Gastroesophageal sphincter (tissue), 3 donors: ENCODE results near the gene MOB3A.

Source experiments
- CTCF ChIP-seq, 4 experiments: fragments of 200-600 bp in 2 of 4; fragments of 450-650 bp in 2 of 4; sonication (generic) in 1 of 4; IDR thresholded peaks; one replicate each; pipeline ENCODE4 v1.5.1; 2017 to 2019; ENCODE audit warnings: antibody characterized with exemption in 4 of 4, mild to moderate bottlenecking in 2 of 4, moderate library complexity in 2 of 4
- EP300 ChIP-seq: sonication (generic); formaldehyde crosslinking; IDR thresholded peaks from one replicate; pipeline ENCODE4 v1.6.1; 2017; ENCODE audit warnings: antibody characterized with exemption, mild to moderate bottlenecking

GRCh38 chr19:2089727-2090053 is 6.4 kb downstream of the MOB3A start:
- TF ChIP-seq CTCF (IDR thresholded peaks at IDR 0.05) (no peak), EP300 (no peak)
